H1 (cell line): ENCODE results near the gene CDC42SE2. TPM values are rescaled to one million over a fixed set of nuclear protein-coding genes. Genes with fewer than 3 reads are reported as not detected.

ENCODE experiments used
- CTCF ChIA-PET: fragments of 300-600 bp; sonication (Branson Sonifier 250); formaldehyde crosslinking; loops from one replicate; lab custom pipeline; 2021; ENCODE audit not compliant: partially characterized antibody; lab: Charles Lee
- POLR2A ChIA-PET: fragments of 300-600 bp; sonication (Branson Sonifier 250); formaldehyde crosslinking; loops from one replicate; lab custom pipeline; 2021; ENCODE audit warnings: inconsistent platforms; ENCODE audit not compliant: partially characterized antibody; lab: Charles Lee
- DNase-seq, 2 experiments: peaks; one replicate each; pipeline versions ENCODE4 v3.0.0 to v3.0.0-alpha.2; 2010 to 2022; ENCODE audit warnings: low spot score in 2 of 2, low read depth in 1 of 2, mixed read lengths in 1 of 2
- FAIRE-seq: peaks from 2 replicates; lab custom pipeline; 2011; peaks lifted over from hg19 to GRCh38; lab: Jason Lieb, UNC
- H2AFZ ChIP-seq: 2 replicates; pipeline ENCODE4 v1.8.1; 2012; ENCODE audit warnings: low read length, inconsistent platforms
- H2AK5ac ChIP-seq: 2 replicates; pipeline ENCODE4 v1.6.1; 2013; ENCODE audit warnings: low read depth, low read length
- H2BK120ac ChIP-seq: replicated peaks from 2 replicates; pipeline ENCODE3; 2013; ENCODE audit warnings: low read depth, low read length, inconsistent platforms
- H2BK12ac ChIP-seq: 2 replicates; pipeline ENCODE4 v1.6.1; 2013; ENCODE audit warnings: low read depth, low read length
- H2BK15ac ChIP-seq: 2 replicates; pipeline ENCODE4 v1.6.1; 2013; ENCODE audit warnings: low read length
- H2BK20ac ChIP-seq: 2 replicates; pipeline ENCODE4 v1.6.1; 2013; ENCODE audit warnings: low read length
- H2BK5ac ChIP-seq: 2 replicates; pipeline ENCODE4 v1.6.1; 2013; ENCODE audit warnings: low read depth, low read length
- H3K14ac ChIP-seq: 2 replicates; pipeline ENCODE4 v1.6.1; 2013; ENCODE audit warnings: inconsistent platforms; ENCODE audit not compliant: insufficient read length
- H3K18ac ChIP-seq: 2 replicates; pipeline ENCODE4 v1.6.1; 2013; ENCODE audit warnings: low read length; ENCODE audit errors: extremely low read depth
- H3K23ac ChIP-seq: 2 replicates; pipeline ENCODE4 v1.6.1; 2013; ENCODE audit warnings: inconsistent platforms; ENCODE audit not compliant: insufficient read length
- H3K23me2 ChIP-seq: 2 replicates; pipeline ENCODE4 v1.6.1; 2013; ENCODE audit warnings: low read depth, low read length
- H3K27ac ChIP-seq: 2 replicates; pipeline ENCODE4 v1.6.1; 2011; ENCODE audit warnings: low read depth, low read length, inconsistent platforms
- H3K27me3 ChIP-seq, 4 experiments: replicated peaks in 1 of 4; 1 replicate in 1 of 4; 2 replicates in 3 of 4; pipeline versions ENCODE4 v1.6.1 to v1.8.1; 2011 to 2013; ENCODE audit warnings: low read length in 3 of 4, mild to moderate bottlenecking in 3 of 4, inconsistent platforms in 2 of 4, mixed read lengths in 2 of 4, moderate library complexity in 1 of 4; ENCODE audit not compliant: control insufficient read depth in 3 of 4, insufficient read depth in 3 of 4; ENCODE audit errors: extremely low read depth in 1 of 4
- H3K36me3 ChIP-seq, 4 experiments: 2 replicates each; pipeline versions ENCODE4 v1.6.1 to v1.8.1; 2011 to 2013; ENCODE audit warnings: mild to moderate bottlenecking in 4 of 4, low read length in 3 of 4, moderate library complexity in 2 of 4, control low read depth in 1 of 4, inconsistent platforms in 1 of 4; ENCODE audit not compliant: insufficient read depth in 4 of 4, control insufficient read depth in 2 of 4
- H3K4ac ChIP-seq: replicated peaks from 2 replicates; pipeline ENCODE3; 2013; ENCODE audit warnings: low read length, low read depth, mixed read lengths, inconsistent platforms; ENCODE audit not compliant: insufficient read length
- H3K4me1 ChIP-seq, 4 experiments: replicated peaks in 1 of 4; 1 replicate in 1 of 4; 2 replicates in 3 of 4; pipeline versions ENCODE4 v1.6.1 to v1.8.1; 2011 to 2013; ENCODE audit warnings: low read length in 3 of 4, inconsistent platforms in 2 of 4, mixed read lengths in 1 of 4; ENCODE audit not compliant: insufficient read depth in 4 of 4, control insufficient read depth in 3 of 4
- H3K4me2 ChIP-seq, 2 experiments: 2 replicates each; pipeline versions ENCODE4 v1.6.1 to v1.8.1; 2011 to 2013; ENCODE audit warnings: low read depth in 2 of 2, low read length in 2 of 2, control low read depth in 1 of 2, inconsistent platforms in 1 of 2, mild to moderate bottlenecking in 1 of 2; ENCODE audit not compliant: insufficient read depth in 1 of 2
- H3K4me3 ChIP-seq, 4 experiments: fragments of 200-600, 300-600 bp in 1 of 4; sonication (generic), shearing (Covaris generic), sonication (Bioruptor Twin) in 1 of 4; 2 replicates each; pipeline versions ENCODE4 v1.5.1 to v1.8.1; 2011 to 2016; ENCODE audit warnings: low read length in 4 of 4, low read depth in 3 of 4, control low read depth in 2 of 4, inconsistent platforms in 2 of 4, mild to moderate bottlenecking in 2 of 4, mixed read lengths in 1 of 4, moderate library complexity in 1 of 4; ENCODE audit not compliant: insufficient read depth in 2 of 4; ENCODE audit errors: extremely low read depth in 1 of 4
- H3K56ac ChIP-seq: replicated peaks from 2 replicates; pipeline ENCODE3; 2013; ENCODE audit warnings: low read depth, mild to moderate bottlenecking, mixed read lengths, low read length, inconsistent platforms; ENCODE audit not compliant: insufficient read length
- H3K79me1 ChIP-seq: 2 replicates; pipeline ENCODE4 v1.6.1; 2013; ENCODE audit warnings: low read depth, low read length, control low read depth
- H3K79me2 ChIP-seq, 2 experiments: 2 replicates each; pipeline versions ENCODE4 v1.6.1 to v1.8.1; 2012 to 2013; ENCODE audit warnings: low read length in 2 of 2, mild to moderate bottlenecking in 2 of 2, inconsistent platforms in 1 of 2; ENCODE audit not compliant: insufficient read depth in 2 of 2, control insufficient read depth in 1 of 2
- H3K9ac ChIP-seq, 4 experiments: replicated peaks in 1 of 4; 1 replicate in 1 of 4; 2 replicates in 3 of 4; pipeline versions ENCODE4 v1.6.1 to v1.8.1; 2011 to 2013; ENCODE audit warnings: low read depth in 3 of 4, low read length in 3 of 4, control low read depth in 2 of 4, mild to moderate bottlenecking in 2 of 4, moderate library complexity in 2 of 4, inconsistent platforms in 1 of 4; ENCODE audit errors: extremely low read depth in 1 of 4
- H3K9me3 ChIP-seq, 2 experiments: 2 replicates each; pipeline versions ENCODE4 v1.6.1 to v1.8.1; 2012 to 2013; ENCODE audit warnings: mild to moderate bottlenecking in 2 of 2, moderate library complexity in 2 of 2, control low read depth in 1 of 2, inconsistent platforms in 1 of 2, low read depth in 1 of 2, low read length in 1 of 2, mixed read lengths in 1 of 2; ENCODE audit not compliant: insufficient read depth in 2 of 2
- H4K20me1 ChIP-seq, 2 experiments: replicated peaks in 1 of 2; 2 replicates each; pipeline versions ENCODE3 to v1.8.1; 2011 to 2013; ENCODE audit warnings: inconsistent platforms in 2 of 2, low read length in 2 of 2, mild to moderate bottlenecking in 1 of 2; ENCODE audit not compliant: insufficient read depth in 2 of 2, control insufficient read depth in 1 of 2
- H4K5ac ChIP-seq: 2 replicates; pipeline ENCODE4 v1.6.1; 2013; ENCODE audit warnings: low read length, low read depth, mixed read lengths, inconsistent platforms; ENCODE audit not compliant: insufficient read length
- H4K8ac ChIP-seq: 2 replicates; pipeline ENCODE4 v1.8.0; 2013; ENCODE audit warnings: mild to moderate bottlenecking, moderate library complexity, low read length, inconsistent platforms; ENCODE audit not compliant: insufficient read depth; ENCODE audit errors: extremely low read depth
- H4K91ac ChIP-seq: replicated peaks from 2 replicates; pipeline ENCODE3; 2013; ENCODE audit warnings: low read length, mixed read lengths, inconsistent platforms; ENCODE audit not compliant: insufficient read length
- BACH1 ChIP-seq: IDR thresholded peaks from 2 replicates; pipeline ENCODE4 v1.6.1; 2012; ENCODE audit warnings: low read length, improper control_type of control experiment
- CBX5 ChIP-seq: fragments of 300-800, 300-1000 bp; sonication (generic); IDR thresholded peaks from 2 replicates; pipeline ENCODE4 v1.7.1; 2016; ENCODE audit warnings: antibody characterized with exemption, low read length, low read depth
- CEBPB ChIP-seq: IDR thresholded peaks from 2 replicates; pipeline ENCODE4 v1.6.1; 2012; ENCODE audit warnings: low read depth, low read length
- CHD1 ChIP-seq: IDR thresholded peaks from 2 replicates; pipeline ENCODE4 v1.6.1; 2012; ENCODE audit warnings: low read depth, low read length, improper control_type of control experiment
- CTBP2 ChIP-seq: IDR thresholded peaks from 2 replicates; pipeline ENCODE4 v1.7.0; 2011; ENCODE audit warnings: borderline replicate concordance, mild to moderate bottlenecking, moderate library complexity, mixed read lengths, low read length; ENCODE audit not compliant: insufficient read depth, insufficient read length
- EP300 ChIP-seq, 2 experiments: IDR thresholded peaks; 1 replicate in 1 of 2; 2 replicates in 1 of 2; pipeline ENCODE4 v1.6.1; 2011 to 2012; ENCODE audit warnings: low read depth in 2 of 2, low read length in 2 of 2, mild to moderate bottlenecking in 2 of 2, borderline replicate concordance in 1 of 2, inconsistent platforms in 1 of 2, moderate library complexity in 1 of 2
- EZH2 ChIP-seq: fragments of 200-600 bp; sonication (generic); IDR thresholded peaks from 2 replicates; pipeline ENCODE4 v1.7.1; 2012; ENCODE audit warnings: low read depth, mild to moderate bottlenecking, moderate library complexity, low read length, inconsistent platforms; ENCODE audit not compliant: severe bottlenecking
- HDAC6 ChIP-seq: IDR thresholded peaks from one replicate; pipeline ENCODE4 v1.7.1; 2012; ENCODE audit warnings: low read depth, mild to moderate bottlenecking, inconsistent platforms, low read length, moderate library complexity
- RNF2 ChIP-seq: fragments of 200-900, 300-1000 bp; sonication (generic); IDR thresholded peaks from 2 replicates; pipeline ENCODE4 v1.7.1; 2016; ENCODE audit warnings: borderline replicate concordance, low read depth, mild to moderate bottlenecking, antibody characterized with exemption, low read length; ENCODE audit not compliant: poor library complexity, severe bottlenecking; ENCODE audit errors: missing control alignments
- RXRA ChIP-seq: IDR thresholded peaks from 2 replicates; pipeline ENCODE4 v1.6.1; 2011; ENCODE audit warnings: low read depth, mild to moderate bottlenecking, low read length, moderate library complexity; ENCODE audit not compliant: insufficient read depth
- SIX5 ChIP-seq: IDR thresholded peaks from 2 replicates; pipeline ENCODE4 v1.6.1; 2011; ENCODE audit warnings: mild to moderate bottlenecking, low read depth, low read length
- TCF12 ChIP-seq: IDR thresholded peaks from 2 replicates; pipeline ENCODE4 v1.6.1; 2011; ENCODE audit warnings: low read depth, mild to moderate bottlenecking, low read length
- TEAD4 ChIP-seq: IDR thresholded peaks from 2 replicates; pipeline ENCODE4 v1.6.1; 2012; ENCODE audit warnings: low read depth, low read length, inconsistent platforms, mixed read lengths
- YY1 ChIP-seq: IDR thresholded peaks from 2 replicates; pipeline ENCODE4 v1.6.1; 2011; ENCODE audit warnings: low read depth, mild to moderate bottlenecking, low read length
- ZNF274 ChIP-seq: IDR thresholded peaks from 2 replicates; pipeline ENCODE4 v1.7.0; 2012; ENCODE audit warnings: low read length, borderline replicate concordance; ENCODE audit errors: extremely low read depth
- WGBS, 2 experiments: shearing (Covaris generic) in 1 of 2; methylation state at CpG; one replicate each; pipeline versions ENCODE4 v1.1.6 to v1.1.7; 2013 to 2015; ENCODE audit warnings: low lambda C conversion rate in 2 of 2, mixed read lengths in 2 of 2, inconsistent platforms in 1 of 2, low coverage in 1 of 2, missing lambda C conversion rate in 1 of 2; ENCODE audit not compliant: insufficient replicate concordance in 2 of 2, insufficient coverage in 1 of 2, insufficient read length in 1 of 2; ENCODE audit errors: extremely low coverage in 1 of 2, missing lambda C conversion rate in 1 of 2; 5-methylcytosine and 5-hydroxymethylcytosine counted together
- polyA plus RNA-seq, 7 experiments: library from polyadenylated mRNA; depleted of rRNA in 3 of 7; stranded (reverse) in 5 of 7; unstranded in 2 of 7; fragments of >200 nt in 5 of 7; fragments of 200-250 nt in 2 of 7; gene quantifications; 1 replicate in 5 of 7; 2 replicates in 1 of 7; 4 replicates in 1 of 7; pipeline versions ENCODE4 v1.2.1 to v1.2.3, GENCODE V29; 2011 to 2013; ENCODE audit warnings: missing spikeins in 2 of 7, mixed read lengths in 2 of 7
- total RNA-seq: library from RNA; stranded (reverse); fragmentation: NEBNext Ultra II Directional; extraction: Animal tissue kit (Norgen Biotek cat#: 25700); gene quantifications from 2 replicates; pipeline ENCODE4 v1.2.1, GENCODE V29; 2021

The CDC42SE2 gene
- total and polyA plus RNA-seq, 2 of the 8 experiments (the other 6 are each of a cell fraction or from before 2014, with no cell fraction given) = 16.7 to 30.8 TPM

GRCh38 chr5:131228646-131229045, 35.2 kb upstream of the CDC42SE2 start:
- Histone ChIP-seq H3K27me3 (no peaks in the 10 kb centered on the region), H2BK15ac (no peak overlapping the region), H2AFZ (no peak overlapping the region), H4K91ac (no peak overlapping the region), H3K23me2 (no peaks in the 10 kb centered on the region), H2BK120ac (no peak overlapping the region), H3K27ac (no peak overlapping the region), H3K23ac (no peak overlapping the region), H3K18ac (no peak overlapping the region), H4K8ac (no peak overlapping the region), H2BK5ac (no peak overlapping the region), H3K4ac (no peak overlapping the region), H3K14ac (no peak overlapping the region), H3K79me1 (no peaks in the 10 kb centered on the region), H3K9ac (no peak overlapping the region), H2BK12ac (no peak overlapping the region), H3K4me3 (no peak overlapping the region), H3K56ac (no peak overlapping the region), H4K20me1 (no peaks in the 10 kb centered on the region), H3K4me1 (peaks cover 0 to 2% (median 0%) of the 10 kb centered on the region in 4 experiments; a peak in 1 of 7 replicates), H3K9me3 (no peaks in the 10 kb centered on the region), H4K5ac (no peak overlapping the region), H3K79me2 (no peaks in the 10 kb centered on the region), H2BK20ac (no peak overlapping the region), H3K36me3 (no peaks in the 10 kb centered on the region), H3K4me2 (no peak overlapping the region), H2AK5ac (no peak overlapping the region)
- no peak for TF ChIP-seq EZH2
- no peak for TF ChIP-seq HDAC6
- TF ChIP-seq YY1 = no peak
- TF ChIP-seq RXRA = no peak
- TF ChIP-seq ZNF274 = no peak
- no peak for TF ChIP-seq SIX5
- no peak for TF ChIP-seq CHD1
- no peak for TF ChIP-seq CBX5
- no peak for TF ChIP-seq EP300 (IDR thresholded peaks at IDR 0.05; ENCODE audit: borderline replicate concordance in 1 of 2, low read depth in 2 of 2, low read length in 2 of 2)
- no peak for TF ChIP-seq BACH1
- no peak for TF ChIP-seq CEBPB
- TF ChIP-seq CTBP2 = no peak
- TF ChIP-seq TEAD4 = no peak
- TF ChIP-seq RNF2 = no peak
- no peak for TF ChIP-seq TCF12
- FAIRE-seq (no peak), DNase-seq (no peak)
- POLR2A ChIA-PET = no interaction called here
- WGBS, 2 experiments = 86% methylated on average over 1 of the region's 1 CpG; no CpG with 5 or more reads in 1 of the 2 experiments
- CTCF ChIA-PET = interaction anchor here (0.6 kb wide), 2 partner anchors 12 to 42 kb away, joined by 3 read pairs; no protein-coding TSS in a partner anchor
